Naive thymus-derived CD8-positive, alpha-beta T cell (primary cell): ENCODE data around the gene DCDC1. TPM values are rescaled to one million over a fixed set of nuclear protein-coding genes. Genes with fewer than 3 reads are reported as not detected.

Experiments used
- ATAC-seq, 2 donors: fragments of 150-1000 bp; cut with Tn5 transposase in 1 of 2; sonication (Bioruptor Pico), chemical (Tn5 transposase) in 1 of 2; 1 replicate in 1 of 2; 2 replicates in 1 of 2; pipeline ENCODE4 v1.10.0; 2021; ENCODE audit warnings: mild to moderate bottlenecking in 2 of 2, moderate library complexity in 2 of 2
- POLR2A ChIA-PET: fragments of 350-600 bp; sonication (Branson Sonifier 250); formaldehyde crosslinking; loops from one replicate; lab custom pipeline; 2021; ENCODE audit warnings: antibody characterized with exemption; lab: Charles Lee
- DNase-seq, 10 donors: peaks; one replicate each; pipeline versions ENCODE4 v3.0.0 to v3.0.0-alpha.2; 2020 to 2022
- H3K27ac Mint-ChIP-seq, 10 donors: one replicate each; pipeline ENCODE4 v1.8.0; 2020 to 2022; ENCODE audit warnings: mild to moderate bottlenecking in 10 of 10, mixed read lengths in 10 of 10, moderate library complexity in 4 of 10, inconsistent platforms in 1 of 10
- H3K27me3 Mint-ChIP-seq, 5 donors: one replicate each; pipeline ENCODE4 v1.8.0; 2021 to 2022; ENCODE audit warnings: mixed read lengths in 5 of 5
- H3K36me3 Mint-ChIP-seq, 3 donors: one replicate each; pipeline ENCODE4 v1.8.0; 2020 to 2022; ENCODE audit warnings: mixed read lengths in 3 of 3, mild to moderate bottlenecking in 2 of 3, inconsistent platforms in 1 of 3
- H3K4me1 Mint-ChIP-seq, 4 donors: one replicate each; pipeline ENCODE4 v1.8.0; 2021 to 2022; ENCODE audit warnings: mixed read lengths in 4 of 4
- H3K4me3 Mint-ChIP-seq, 10 donors: one replicate each; pipeline ENCODE4 v1.8.0; 2020 to 2022; ENCODE audit warnings: mild to moderate bottlenecking in 10 of 10, mixed read lengths in 10 of 10, moderate library complexity in 6 of 10, inconsistent platforms in 1 of 10
- H3K9me3 Mint-ChIP-seq, 9 donors: one replicate each; pipeline ENCODE4 v1.8.0; 2020 to 2022; ENCODE audit warnings: mixed read lengths in 9 of 9, mild to moderate bottlenecking in 3 of 9, inconsistent platforms in 1 of 9, moderate library complexity in 1 of 9
- polyA plus RNA-seq, 3 donors: library from polyadenylated mRNA; unstranded; fragments of 300-500 nt; fragmentation: Illumina TruSeq; gene quantifications; one replicate each; pipeline ENCODE4 v1.2.3, GENCODE V29; 2021
- total RNA-seq, 8 experiments: library from RNA in 2 of 8; stranded (reverse) in 2 of 8; gene quantifications; one replicate each; pipeline ENCODE4 v1.2.3 and lab custom pipeline; 2021 to 2026

Gene DCDC1
- total RNA-seq (1 to 10 TPM in 1 of 2 experiments, under 1 TPM in 1; 0.63 to 1.8 TPM), polyA plus RNA-seq (under 1 TPM in 2 of 3 donors, not detected in 1; 0.29 to 0.30 TPM), total RNA-seq (lab: John Stamatoyannopoulos, UW) (0.06 to 3.0 (median 0.84) reads per million in 6 experiments)

DNA sequence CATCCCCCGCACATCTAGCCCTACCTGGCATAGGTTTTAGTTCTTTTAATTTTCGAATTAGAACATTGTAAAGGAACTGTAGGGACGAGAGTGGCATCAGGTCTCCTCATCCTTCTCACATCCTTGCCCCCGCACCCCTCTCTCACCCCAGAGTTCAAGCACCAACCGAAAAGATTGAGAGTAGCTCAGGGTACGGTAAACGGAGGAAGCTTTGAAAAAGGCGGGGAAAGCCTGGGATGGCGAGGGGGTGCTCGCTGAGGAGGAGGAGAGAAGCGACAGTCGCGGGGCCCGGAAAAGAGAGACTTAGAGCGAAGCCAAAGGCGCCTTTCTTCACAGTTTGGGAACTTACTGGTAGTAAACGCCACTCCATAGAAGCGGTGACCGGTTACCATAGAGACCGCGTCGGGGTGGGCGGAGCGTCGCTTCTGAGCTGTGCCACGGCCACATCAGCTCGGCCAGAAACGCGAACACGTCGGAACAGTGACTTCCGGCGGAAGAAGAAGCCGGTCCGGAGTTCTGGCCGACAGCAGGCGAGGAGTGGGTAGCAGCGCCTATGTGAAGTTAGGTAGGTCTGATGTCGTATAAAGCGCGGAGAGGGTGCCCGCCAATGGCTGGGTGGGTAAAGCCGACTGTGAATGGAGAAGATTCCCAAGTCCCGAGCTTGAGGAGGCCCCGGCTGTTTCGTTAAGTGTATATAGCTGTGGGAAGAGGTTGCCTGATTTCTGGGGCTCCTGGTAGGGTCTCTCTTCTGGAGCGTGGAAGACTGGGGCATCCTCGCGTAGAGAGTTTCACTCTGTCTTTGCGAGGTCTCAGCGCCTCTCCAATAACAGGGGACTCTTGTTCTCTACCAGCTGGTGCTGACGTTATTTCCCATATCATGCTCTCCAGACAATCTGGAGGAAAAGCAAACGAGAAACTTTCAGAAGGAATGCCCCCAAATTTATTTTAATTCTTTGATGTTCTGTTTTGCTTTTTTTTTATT is at the start of gene DCDC1, which contains the start of gene DNAJC24:
Gene DCDC1, minus strand, starts transcription at position 392 of the 982 bp plus-strand sequence. CDS start 41,459 bp downstream, outside the sequence.
Gene DNAJC24, plus strand, starts transcription at position 513 of the 982 bp plus-strand sequence. CDS start 889 bp downstream, outside the sequence.
- Mint-ChIP-seq H3K27ac (peak within 1 kb of the TSS; percentile 95 to 99 (median 97)), H3K9me3 (no peaks in the 10 kb centered on the region), H3K4me1 (peaks cover 24 to 59% (median 56%) of the 10 kb centered on the region in 4 donors), H3K36me3 (peaks cover 0 to 17% (median 7%) of the 10 kb centered on the region in 3 donors), H3K27me3 (peaks cover 0 to 9% (median 0%) of the 10 kb centered on the region in 5 donors), H3K4me3 (peak within 1 kb of the TSS; percentile 90 to 100 (median 98))
- DNase-seq (peak; percentile 83 to 96 (median 90)), ATAC-seq (peak; percentile 92 to 93)
- POLR2A ChIA-PET: interaction anchor here (0.5 to 1.0 kb wide), 5 partner anchors 8 to 722 kb away, joined by 3 to 6 read pairs (median 3); no protein-coding TSS in a partner anchor

- H3K9me3 Mint-ChIP-seq: no peaks in the 10 kb centered on the region
- no peak for DNase-seq
- peaks cover 0 to 5% (median 0%) of the 10 kb centered on the region in 4 donors for H3K4me1 Mint-ChIP-seq
- no peaks in the 10 kb centered on the region for H3K27me3 Mint-ChIP-seq
- POLR2A ChIA-PET: no interaction called here
- peaks cover 0 to 32% (median 16%) of the 10 kb centered on the region in 3 donors for H3K36me3 Mint-ChIP-seq
- H3K4me3 Mint-ChIP-seq: no peak overlapping the region
- H3K27ac Mint-ChIP-seq: no peak overlapping the region
- no peak for ATAC-seq
These were observed 49.6 kb upstream of the DCDC1 start for GRCh38 chr11:31419138-31419537.

DNA sequence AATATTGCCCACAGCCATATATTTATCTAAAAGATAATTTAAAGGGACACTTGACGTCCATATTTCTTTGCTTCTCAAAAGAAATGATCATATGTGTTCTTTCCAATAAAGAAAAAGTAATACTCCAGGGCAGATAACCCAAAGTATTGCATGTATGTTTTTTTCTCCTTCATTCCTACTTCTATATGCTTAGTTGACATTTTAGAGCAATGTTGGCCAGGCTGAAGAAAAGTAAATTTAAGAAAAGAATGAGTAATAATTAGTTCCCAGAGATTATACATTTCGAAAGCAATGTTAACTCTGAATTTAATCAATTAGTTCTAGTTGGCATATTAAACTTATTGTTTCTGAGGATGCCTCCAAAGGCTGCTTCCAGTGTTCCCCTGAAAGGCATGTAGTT is 48.3 kb upstream of the DCDC1 start:
- POLR2A ChIA-PET: no interaction called here
- Mint-ChIP-seq H3K4me3 (no peak overlapping the region), H3K4me1 (peaks cover 0 to 5% (median 0%) of the 10 kb centered on the region in 4 donors), H3K27me3 (no peaks in the 10 kb centered on the region), H3K9me3 (no peaks in the 10 kb centered on the region), H3K27ac (no peak overlapping the region), H3K36me3 (peaks cover 0 to 30% (median 16%) of the 10 kb centered on the region in 3 donors)
- ATAC-seq: no peak
- DNase-seq: no peak

GRCh38 chr11:31417357-31417756 is 47.8 kb upstream of the DCDC1 start:
- Mint-ChIP-seq H3K36me3 (peaks cover 0 to 27% (median 16%) of the 10 kb centered on the region in 3 donors), H3K4me1 (peaks cover 0 to 5% (median 0%) of the 10 kb centered on the region in 4 donors), H3K4me3 (no peak overlapping the region), H3K9me3 (no peaks in the 10 kb centered on the region), H3K27ac (no peak overlapping the region), H3K27me3 (no peaks in the 10 kb centered on the region)
- POLR2A ChIA-PET: no interaction called here
- DNase-seq (no peak), ATAC-seq (no peak)

DNA sequence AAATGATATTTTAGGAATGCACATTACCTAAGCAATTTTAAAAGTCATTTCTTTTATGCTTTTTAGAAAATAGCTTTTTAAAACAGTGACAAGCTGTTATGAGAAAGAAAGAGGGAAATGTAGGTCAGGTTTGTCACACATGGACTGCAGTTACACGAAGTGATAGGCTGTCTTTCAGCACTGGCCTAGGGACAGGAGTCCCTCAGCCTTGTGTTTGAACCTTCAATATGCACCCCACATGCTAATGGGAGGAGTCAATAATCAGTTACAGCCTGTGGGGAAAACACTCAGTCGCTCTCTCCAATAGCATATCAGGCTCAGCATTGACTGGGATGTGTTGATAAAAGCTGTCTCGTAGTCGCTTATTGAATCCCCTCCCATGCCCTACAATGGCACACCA is 45.9 kb upstream of the DCDC1 start:
- H3K4me1 Mint-ChIP-seq: peaks cover 0 to 5% (median 0%) of the 10 kb centered on the region in 4 donors
- no peak overlapping the region for H3K27ac Mint-ChIP-seq
- H3K9me3 Mint-ChIP-seq: peaks cover 0 to 9% (median 2%) of the 10 kb centered on the region in 9 donors
- no peak overlapping the region for H3K4me3 Mint-ChIP-seq
- no peak for ATAC-seq
- peaks cover 10 to 37% (median 30%) of the 10 kb centered on the region in 3 donors for H3K36me3 Mint-ChIP-seq
- no peak for DNase-seq
- POLR2A ChIA-PET: no interaction called here
- no peaks in the 10 kb centered on the region for H3K27me3 Mint-ChIP-seq

- no peaks in the 10 kb centered on the region for H3K27me3 Mint-ChIP-seq
- H3K4me3 Mint-ChIP-seq: no peak overlapping the region
- H3K27ac Mint-ChIP-seq: no peak overlapping the region
- no peaks in the 10 kb centered on the region for H3K4me1 Mint-ChIP-seq
- DNase-seq (no peak), ATAC-seq (no peak)
- POLR2A ChIA-PET: no interaction called here
- H3K9me3 Mint-ChIP-seq: peaks cover 0 to 9% (median 2%) of the 10 kb centered on the region in 9 donors
- peaks cover 10 to 36% (median 35%) of the 10 kb centered on the region in 3 donors for H3K36me3 Mint-ChIP-seq
These were observed 44.8 kb upstream of the DCDC1 start for GRCh38 chr11:31414338-31414737.

- POLR2A ChIA-PET: no interaction called here
- ATAC-seq (no peak), DNase-seq (no peak)
- Mint-ChIP-seq H3K27ac (no peak overlapping the region), H3K9me3 (peaks cover 0 to 9% (median 2%) of the 10 kb centered on the region in 9 donors), H3K36me3 (peaks cover 10 to 38% (median 35%) of the 10 kb centered on the region in 3 donors), H3K27me3 (no peaks in the 10 kb centered on the region), H3K4me1 (peaks cover 0 to 1% (median 0%) of the 10 kb centered on the region in 4 donors), H3K4me3 (no peak overlapping the region)
These were observed 43.4 kb upstream of the DCDC1 start for GRCh38 chr11:31412946-31413345.

GRCh38 chr11:31408201-31408600 is 38.7 kb upstream of the DCDC1 start:
- POLR2A ChIA-PET: no interaction called here
- H3K27ac Mint-ChIP-seq: no peak overlapping the region

GRCh38 chr11:31404614-31405013 is 35.1 kb upstream of the DCDC1 start:
- no peak for DNase-seq
- H3K27me3 Mint-ChIP-seq: no peaks in the 10 kb centered on the region
- no peak for ATAC-seq
- peaks cover 0 to 9% (median 5%) of the 10 kb centered on the region in 4 donors for H3K4me1 Mint-ChIP-seq
- no peak overlapping the region for H3K4me3 Mint-ChIP-seq
- no peaks in the 10 kb centered on the region for H3K9me3 Mint-ChIP-seq
- POLR2A ChIA-PET: no interaction called here
- H3K27ac Mint-ChIP-seq: no peak overlapping the region
- H3K36me3 Mint-ChIP-seq: peaks cover 5 to 34% (median 16%) of the 10 kb centered on the region in 3 donors

More at GRCh38 chr11:31408201-31408600, 38.7 kb upstream of the DCDC1 start:
- Mint-ChIP-seq H3K9me3 (peaks cover 0 to 9% (median 2%) of the 10 kb centered on the region in 9 donors), H3K4me1 (peaks cover 0 to 5% (median 3%) of the 10 kb centered on the region in 4 donors), H3K27me3 (no peaks in the 10 kb centered on the region), H3K4me3 (no peak overlapping the region), H3K36me3 (peaks cover 10 to 27% (median 22%) of the 10 kb centered on the region in 3 donors)
- ATAC-seq (no peak), DNase-seq (no peak)

DNA sequence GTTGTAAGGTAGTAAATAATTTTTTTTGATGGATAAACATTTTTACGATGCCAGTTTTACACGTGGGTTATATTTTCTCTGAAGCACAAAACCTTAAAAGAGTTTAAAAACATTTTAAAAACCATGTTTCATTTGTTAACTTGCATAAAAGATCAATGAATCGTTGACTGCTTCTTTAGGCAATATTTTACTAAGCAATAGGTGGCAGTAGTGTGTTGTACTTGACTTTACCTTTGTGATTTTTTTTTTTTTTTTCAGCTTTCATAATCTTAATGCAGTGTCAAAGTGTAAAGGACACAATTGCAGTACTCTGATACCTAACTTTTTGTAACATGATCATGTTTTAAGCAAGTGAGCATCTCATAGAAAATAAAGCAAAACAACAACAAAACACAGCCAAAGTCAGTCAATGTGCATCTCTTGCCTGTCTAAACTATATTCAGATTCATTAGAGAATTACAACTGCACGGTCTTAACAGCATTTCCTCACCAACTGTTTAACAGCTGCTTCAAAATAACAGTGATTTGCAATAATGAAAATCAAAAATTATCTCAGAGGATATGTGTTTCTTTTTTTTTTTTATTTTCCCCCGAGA is 27.8 kb upstream of the DCDC1 start:
- Mint-ChIP-seq H3K27ac (no peak overlapping the region), H3K4me1 (peaks cover 0 to 11% (median 7%) of the 10 kb centered on the region in 4 donors), H3K27me3 (no peaks in the 10 kb centered on the region), H3K9me3 (peaks cover 0 to 5% (median 0%) of the 10 kb centered on the region in 9 donors), H3K4me3 (no peak overlapping the region), H3K36me3 (peaks cover 5 to 30% (median 23%) of the 10 kb centered on the region in 3 donors)
- ATAC-seq (no peak), DNase-seq (peak in 3 of 10 donors; percentile 25 to 34 (median 26))
- POLR2A ChIA-PET: no interaction called here

GRCh38 chr11:31387379-31387778 is 17.8 kb upstream of the DCDC1 start:
- H3K4me3 Mint-ChIP-seq: no peak overlapping the region
- H3K27ac Mint-ChIP-seq: peak overlapping the region in 1 of 10 donors; percentile 51
- H3K4me1 Mint-ChIP-seq: peaks cover 4 to 26% (median 20%) of the 10 kb centered on the region in 4 donors
- POLR2A ChIA-PET: no interaction called here
- ATAC-seq: no peak
- H3K36me3 Mint-ChIP-seq: peaks cover 0 to 28% (median 13%) of the 10 kb centered on the region in 3 donors
- peaks cover 0 to 18% (median 4%) of the 10 kb centered on the region in 9 donors for H3K9me3 Mint-ChIP-seq
- no peak for DNase-seq
- no peaks in the 10 kb centered on the region for H3K27me3 Mint-ChIP-seq

DNA sequence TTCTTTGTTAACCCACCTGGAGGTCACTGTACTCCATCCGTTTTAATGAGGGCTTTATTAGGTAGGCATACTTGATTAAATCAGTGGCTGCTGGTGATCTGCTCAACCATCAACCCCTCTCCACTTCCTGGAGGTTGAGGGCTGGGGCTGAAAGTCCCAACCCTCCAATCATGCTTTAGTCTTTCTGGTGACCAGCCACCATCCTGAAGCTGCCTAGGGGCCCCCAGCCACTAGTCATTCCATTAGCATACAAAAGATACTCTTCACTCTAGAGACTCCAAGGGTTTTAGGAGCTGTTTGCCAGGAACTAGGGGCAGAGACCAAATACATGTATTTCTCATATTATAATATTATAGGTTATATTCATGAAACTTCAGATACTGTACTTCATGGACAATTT is 13.6 kb upstream of the DCDC1 start:
- H3K4me3 Mint-ChIP-seq: no peak overlapping the region
- no peak overlapping the region for H3K27ac Mint-ChIP-seq
- peaks cover 0 to 26% (median 21%) of the 10 kb centered on the region in 3 donors for H3K36me3 Mint-ChIP-seq
- no peaks in the 10 kb centered on the region for H3K27me3 Mint-ChIP-seq
- no peak for DNase-seq
- H3K4me1 Mint-ChIP-seq: peaks cover 11 to 28% (median 18%) of the 10 kb centered on the region in 4 donors
- ATAC-seq: no peak
- H3K9me3 Mint-ChIP-seq: peaks cover 0 to 3% (median 0%) of the 10 kb centered on the region in 9 donors
- POLR2A ChIA-PET: no interaction called here
